ENCODE results near the gene MYO7B. TPM values are rescaled to one million over a fixed set of nuclear protein-coding genes. Genes with fewer than 3 reads are reported as not detected.

Gene MYO7B
- total RNA-seq, 4 donors from 2014 or later, result 0.27 to 0.77 (median 0.54) TPM; not detected in 1

- peak overlapping the region in 1 of 2 donors; percentile 18 for H3K4me3 ChIP-seq
- H3K27me3 ChIP-seq, result no peaks in the 10 kb centered on the region
- H3K27ac ChIP-seq, result peak overlapping the region; percentile 35 to 98 (median 88)
- H3K4me1 ChIP-seq, result peaks cover 11 to 100% (median 74%) of the 10 kb centered on the region in 3 donors
- ATAC-seq, result no peak
- WGBS, 2 donors (ENCODE audit: low coverage in 1 of 2), result 34 to 63% methylated on average over 3 to 4 of the region's 6 CpGs
- H3K36me3 ChIP-seq, result peaks cover 0 to 44% of the 10 kb centered on the region in 2 donors
- TF ChIP-seq POLR2A (IDR thresholded peaks at IDR 0.05) (no peak), EP300 (IDR thresholded peaks at IDR 0.05) (no peak), CTCF (IDR thresholded peaks at IDR 0.05) (no peak), POLR2AphosphoS5 (IDR thresholded peaks at IDR 0.05) (no peak)
- no peaks in the 10 kb centered on the region for H3K9me3 ChIP-seq
Measured at GRCh38 chr2:127658146-127658545, 122.7 kb downstream of the MYO7B start.

- TF ChIP-seq EP300 (IDR thresholded peaks at IDR 0.05) (no peak), POLR2AphosphoS5 (IDR thresholded peaks at IDR 0.05) (peak; percentile 81), POLR2A (IDR thresholded peaks at IDR 0.05) (peak in 1 of 2 donors; percentile 23), CTCF (IDR thresholded peaks at IDR 0.05) (no peak)
- 42 to 60% methylated on average over 1 to 2 of the region's 20 CpGs for WGBS, 2 donors (ENCODE audit: low coverage in 1 of 2)
- ATAC-seq, result peak; percentile 40
- H3K27me3 ChIP-seq, result no peaks in the 10 kb centered on the region
- peak overlapping the region; percentile 73 to 98 (median 88) for H3K27ac ChIP-seq
- H3K4me3 ChIP-seq, result peak overlapping the region in 1 of 2 donors; percentile 18
- peaks cover 0 to 38% of the 10 kb centered on the region in 2 donors for H3K36me3 ChIP-seq
- peaks cover 7 to 100% (median 74%) of the 10 kb centered on the region in 3 donors for H3K4me1 ChIP-seq
- H3K9me3 ChIP-seq, result no peaks in the 10 kb centered on the region
Measured at GRCh38 chr2:127658641-127659407, 123.3 kb downstream of the MYO7B start.

GRCh38 chr2:127659408-127660290 lies 124.2 kb downstream of the MYO7B start:
- peaks cover 7 to 100% (median 71%) of the 10 kb centered on the region in 3 donors for H3K4me1 ChIP-seq

GRCh38 chr2:127660291-127660578 lies 124.8 kb downstream of the MYO7B start:
- peaks cover 0 to 24% of the 10 kb centered on the region in 2 donors for H3K36me3 ChIP-seq
- 30 to 79% methylated on average over 2 to 10 of the region's 10 CpGs for WGBS, 2 donors (ENCODE audit: low coverage in 1 of 2)
- H3K4me3 ChIP-seq, result no peak overlapping the region
- peak overlapping the region; percentile 73 to 98 (median 88) for H3K27ac ChIP-seq
- H3K4me1 ChIP-seq, result peaks cover 7 to 100% (median 77%) of the 10 kb centered on the region in 3 donors
- no peaks in the 10 kb centered on the region for H3K9me3 ChIP-seq
- TF ChIP-seq POLR2AphosphoS5 (IDR thresholded peaks at IDR 0.05) (no peak), POLR2A (IDR thresholded peaks at IDR 0.05) (no peak), CTCF (IDR thresholded peaks at IDR 0.05) (no peak), EP300 (IDR thresholded peaks at IDR 0.05) (no peak)
- ATAC-seq, result no peak
- H3K27me3 ChIP-seq, result no peaks in the 10 kb centered on the region

More at GRCh38 chr2:127659408-127660290, 124.2 kb downstream of the MYO7B start:
- no peaks in the 10 kb centered on the region for H3K27me3 ChIP-seq
- H3K36me3 ChIP-seq, result peaks cover 0 to 30% of the 10 kb centered on the region in 2 donors
- ATAC-seq, result peak; percentile 71
- no peaks in the 10 kb centered on the region for H3K9me3 ChIP-seq
- TF ChIP-seq POLR2AphosphoS5 (IDR thresholded peaks at IDR 0.05) (peak; percentile 85), EP300 (IDR thresholded peaks at IDR 0.05) (no peak)
- peak overlapping the region; percentile 73 to 98 (median 88) for H3K27ac ChIP-seq
- 38 to 53% methylated on average over 4 to 7 of the region's 14 CpGs for WGBS, 2 donors (ENCODE audit: low coverage in 1 of 2)
- peak overlapping the region in 1 of 2 donors; percentile 18 for H3K4me3 ChIP-seq

- H3K4me3 ChIP-seq, result no peak overlapping the region
- H3K9me3 ChIP-seq, result no peaks in the 10 kb centered on the region
- peak; percentile 10 for ATAC-seq
- TF ChIP-seq POLR2A (IDR thresholded peaks at IDR 0.05) (no peak), EP300 (IDR thresholded peaks at IDR 0.05) (no peak), CTCF (IDR thresholded peaks at IDR 0.05) (no peak), POLR2AphosphoS5 (IDR thresholded peaks at IDR 0.05) (no peak)
- no CpG with 5 or more reads among the region's 14 CpGs for WGBS, 2 donors (ENCODE audit: low coverage in 1 of 2)
- H3K36me3 ChIP-seq, result peaks cover 0 to 24% of the 10 kb centered on the region in 2 donors
- no peaks in the 10 kb centered on the region for H3K27me3 ChIP-seq
- peaks cover 10 to 100% (median 83%) of the 10 kb centered on the region in 3 donors for H3K4me1 ChIP-seq
- H3K27ac ChIP-seq, result peak overlapping the region; percentile 73 to 98 (median 88)
Measured at GRCh38 chr2:127661072-127661649, 125.7 kb downstream of the MYO7B start.

Data from gastroesophageal sphincter (tissue), 4 donors.